Measurements from ENCODE around the gene TEKTIP1.

TEKTIP1 gene

DNA sequence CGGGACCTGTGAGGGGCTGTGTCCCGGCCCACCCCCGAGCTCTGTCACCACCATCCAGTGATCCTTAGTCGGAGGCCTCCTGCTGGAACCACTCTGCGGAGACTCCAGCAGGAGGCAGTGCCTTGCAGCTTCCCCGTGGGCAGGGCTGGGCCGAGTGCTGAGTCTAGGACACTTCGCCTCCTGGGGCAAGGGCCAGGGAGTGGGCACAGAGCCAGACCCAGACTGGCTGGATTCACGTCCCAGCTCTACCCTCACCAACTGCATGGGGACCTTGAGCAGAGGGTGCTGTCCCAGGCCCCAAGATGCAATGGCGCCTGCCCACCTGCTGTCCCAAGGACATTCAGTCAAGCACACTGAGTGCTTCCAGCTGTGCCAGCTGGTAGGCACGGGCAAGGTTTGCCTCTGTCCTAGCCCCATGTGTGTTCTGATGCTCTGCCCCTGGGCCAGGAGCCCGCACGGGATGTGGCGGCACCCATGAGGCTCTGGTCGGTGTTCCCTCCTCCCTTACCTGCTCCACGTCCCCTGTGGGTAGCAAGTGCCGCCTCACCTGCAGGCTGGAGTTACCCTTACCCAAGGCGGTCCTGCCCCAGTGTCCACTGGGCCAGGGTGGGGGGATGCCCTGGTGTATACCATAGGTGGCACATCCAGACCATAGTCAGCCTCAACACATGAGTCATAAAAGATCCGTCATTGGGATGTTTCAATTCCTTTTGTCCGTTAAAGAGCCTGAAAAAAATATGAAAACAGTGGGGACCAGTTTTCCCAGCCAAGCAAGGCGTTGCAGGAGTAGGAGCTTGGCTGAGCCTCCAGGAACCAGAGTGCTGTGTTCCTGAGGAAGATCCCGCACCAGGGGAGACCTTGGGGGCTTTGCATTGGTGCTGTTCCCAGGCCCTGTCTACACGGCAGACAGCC, 25.5 kb upstream of the TEKTIP1 start:
- TF ChIP-seq NFIC (IDR thresholded peaks at IDR 0.05) = no peak

GRCh38 chr19:3514930-3515329, 24.0 kb upstream of the TEKTIP1 start:
- TF ChIP-seq NFIC (IDR thresholded peaks at IDR 0.05) (no peak), EP300 (IDR thresholded peaks at IDR 0.05; ENCODE audit: borderline replicate concordance) (no peak), MAX (IDR thresholded peaks at IDR 0.05) (no peak)

DNA sequence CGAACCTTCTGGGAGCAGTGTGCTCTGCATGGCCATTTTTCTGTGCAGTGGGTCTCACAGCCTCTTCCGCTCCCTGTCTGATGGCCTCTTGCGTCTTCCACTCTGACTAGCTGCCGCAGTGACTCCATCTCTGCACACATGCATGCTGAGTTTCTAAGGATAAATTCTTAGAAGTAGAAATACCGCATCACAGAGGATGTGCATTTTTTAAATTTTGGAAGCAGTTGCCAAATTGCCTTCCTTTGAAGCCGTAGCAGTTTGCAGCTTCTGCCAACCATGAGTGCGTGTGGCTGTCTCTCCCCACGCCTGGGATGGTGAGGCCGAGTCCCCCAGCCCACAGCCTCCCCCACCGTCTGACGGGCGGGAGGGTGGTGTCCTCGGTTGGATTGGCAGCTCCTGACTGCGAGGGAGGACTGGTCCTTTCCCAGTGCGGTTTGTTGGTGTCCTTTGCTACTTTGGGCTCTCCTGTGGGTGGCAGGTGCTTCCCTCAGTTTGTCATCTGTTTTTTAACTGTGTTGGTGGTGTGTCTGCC, 23.0 kb upstream of the TEKTIP1 start:
- TF ChIP-seq REST (IDR thresholded peaks at IDR 0.05; ENCODE audit: low read depth) = no peak

- peak; percentile 58; the same call in 1 of the 2 replicates for TF ChIP-seq NFIC (IDR thresholded peaks at IDR 0.05)
- TF ChIP-seq TEAD4 (IDR thresholded peaks at IDR 0.05) = no peak
Observed at GRCh38 chr19:3516675-3517207, 22.2 kb upstream of the TEKTIP1 start.

DNA sequence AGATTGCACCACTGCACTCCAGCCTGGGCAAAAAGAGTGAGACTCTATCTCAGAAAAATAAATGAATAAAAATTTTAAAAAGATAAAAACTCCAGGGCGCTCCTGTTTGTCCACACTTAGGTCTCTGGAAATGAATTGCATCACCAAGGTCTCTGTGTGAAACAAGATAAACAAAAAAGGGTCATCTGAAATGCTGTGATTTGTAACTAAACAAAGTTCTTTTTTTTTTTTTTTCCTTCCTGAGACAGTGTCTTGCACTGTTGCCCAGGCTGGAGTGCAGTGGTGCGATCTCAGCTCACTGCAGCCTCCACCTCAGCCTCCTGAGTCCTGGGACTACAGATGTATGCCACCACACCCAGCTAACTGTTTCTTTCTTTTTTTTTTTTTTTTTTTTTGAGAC, 21.3 kb upstream of the TEKTIP1 start:
- TF ChIP-seq RAD21 (IDR thresholded peaks at IDR 0.05; ENCODE audit: low read depth) (no peak), TEAD4 (IDR thresholded peaks at IDR 0.05) (no peak), EGR1 (IDR thresholded peaks at IDR 0.05) (no peak), FOXM1 (IDR thresholded peaks at IDR 0.05; ENCODE audit: borderline replicate concordance, low read depth) (no peak), TAF1 (IDR thresholded peaks at IDR 0.05; ENCODE audit: low read depth) (no peak), TCF12 (IDR thresholded peaks at IDR 0.05; ENCODE audit: low read depth) (no peak), ZBTB7A (IDR thresholded peaks at IDR 0.05; ENCODE audit: low read depth) (no peak), CREB1 (IDR thresholded peaks at IDR 0.05; ENCODE audit: low read depth) (no peak), REST (IDR thresholded peaks at IDR 0.05; ENCODE audit: low read depth) (no peak), USF1 (IDR thresholded peaks at IDR 0.05) (no peak), CEBPB (IDR thresholded peaks at IDR 0.05) (no peak), YY1 (IDR thresholded peaks at IDR 0.05; ENCODE audit: low read depth) (no peak), MAX (IDR thresholded peaks at IDR 0.05) (no peak), EP300 (IDR thresholded peaks at IDR 0.05; ENCODE audit: borderline replicate concordance) (no peak), NFIC (IDR thresholded peaks at IDR 0.05) (no peak)

- TF ChIP-seq USF1 (IDR thresholded peaks at IDR 0.05) = no peak
- no peak for TF ChIP-seq REST (IDR thresholded peaks at IDR 0.05; ENCODE audit: low read depth)
- TF ChIP-seq NFIC (IDR thresholded peaks at IDR 0.05) = no peak
- no peak for TF ChIP-seq ZBTB7A (IDR thresholded peaks at IDR 0.05; ENCODE audit: low read depth)
- no peak for TF ChIP-seq EP300 (IDR thresholded peaks at IDR 0.05; ENCODE audit: borderline replicate concordance)
- TF ChIP-seq EGR1 (IDR thresholded peaks at IDR 0.05) = no peak
- TF ChIP-seq CREB1 (IDR thresholded peaks at IDR 0.05; ENCODE audit: low read depth) = no peak
- no peak for TF ChIP-seq RAD21 (IDR thresholded peaks at IDR 0.05; ENCODE audit: low read depth)
- no peak for TF ChIP-seq YY1 (IDR thresholded peaks at IDR 0.05; ENCODE audit: low read depth)
- no peak for TF ChIP-seq TAF1 (IDR thresholded peaks at IDR 0.05; ENCODE audit: low read depth)
- TF ChIP-seq TCF12 (IDR thresholded peaks at IDR 0.05; ENCODE audit: low read depth) = no peak
Observed at GRCh38 chr19:3518255-3518654, 20.7 kb upstream of the TEKTIP1 start.

Measured in Ishikawa (cell line).